GM12801 (cell line): ENCODE measurements around the gene WIPF3.

Experiments
- CTCF ChIP-seq: IDR thresholded peaks from one replicate; pipeline ENCODE4 v1.5.1; 2011; ENCODE audit warnings: control low read depth; ENCODE audit not compliant: insufficient read length; ENCODE audit errors: extremely low read depth

Gene WIPF3

GRCh38 chr7:29877196-29877595 lies 70.9 kb downstream of the WIPF3 start:
- TF ChIP-seq CTCF = no peak

- TF ChIP-seq CTCF = no peak
Observed at GRCh38 chr7:29878081-29878688, 71.9 kb downstream of the WIPF3 start.

DNA sequence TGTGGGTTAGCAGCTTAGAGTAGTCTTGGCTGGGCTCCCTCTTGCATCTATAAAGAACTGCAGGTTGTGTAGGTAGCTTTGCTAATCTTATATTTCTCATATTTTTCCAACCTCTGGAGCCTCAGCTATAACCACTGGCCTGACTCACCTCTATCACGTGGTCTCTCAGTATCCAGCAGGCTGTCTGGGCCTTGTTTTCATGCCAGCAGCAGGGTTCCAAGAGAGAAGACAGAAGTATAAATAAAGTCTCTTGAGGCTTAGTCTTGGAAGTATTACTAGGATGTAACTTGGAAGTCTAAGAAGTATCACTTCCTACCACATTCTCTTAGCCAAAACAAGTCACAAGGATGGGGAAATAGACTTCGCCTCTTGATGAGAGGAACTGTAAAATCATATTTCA lies 73.3 kb downstream of the WIPF3 start:
- TF ChIP-seq CTCF = no peak

DNA sequence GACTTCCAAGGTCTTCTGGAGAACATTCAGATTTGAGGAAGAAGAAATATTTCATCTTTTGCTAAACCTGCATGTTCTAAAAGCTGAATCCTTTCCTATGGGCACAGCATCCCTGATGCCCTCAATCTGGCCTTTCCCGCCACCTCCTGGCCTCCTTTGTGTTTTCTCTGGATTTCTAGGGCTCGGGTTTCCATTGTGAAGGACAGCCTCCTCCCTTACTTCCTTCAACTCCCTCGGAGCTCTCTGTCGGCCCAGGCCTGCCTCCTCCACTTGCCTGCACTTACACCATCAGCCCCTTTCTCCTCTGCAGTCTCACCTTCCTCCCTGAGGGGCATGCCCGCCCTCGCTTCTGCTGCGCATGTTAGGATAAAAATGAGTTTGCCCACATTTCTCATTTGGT lies 75.4 kb downstream of the WIPF3 start:
- TF ChIP-seq CTCF = no peak

DNA sequence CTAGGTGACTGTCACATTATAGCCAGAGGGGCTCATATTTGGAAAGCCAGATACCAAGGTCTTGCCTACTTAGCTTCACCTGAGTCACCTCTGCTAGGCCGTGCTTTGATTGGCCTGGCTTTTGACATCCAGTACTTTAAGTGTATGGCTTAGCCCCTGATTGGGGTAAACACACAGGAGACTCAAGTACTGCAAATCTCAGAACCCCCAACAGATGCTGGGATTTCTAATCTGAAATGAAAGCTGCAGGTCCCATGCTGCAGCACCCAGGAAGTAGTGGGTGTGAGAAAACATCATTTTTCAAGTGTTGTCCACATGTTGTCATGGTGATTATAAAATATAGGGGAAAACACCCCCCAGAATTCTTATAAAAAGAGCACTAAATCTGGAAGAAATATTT lies 76.2 kb downstream of the WIPF3 start:
- no peak for TF ChIP-seq CTCF

GRCh38 chr7:29883462-29884398 lies 77.4 kb downstream of the WIPF3 start:
- no peak for TF ChIP-seq CTCF

DNA sequence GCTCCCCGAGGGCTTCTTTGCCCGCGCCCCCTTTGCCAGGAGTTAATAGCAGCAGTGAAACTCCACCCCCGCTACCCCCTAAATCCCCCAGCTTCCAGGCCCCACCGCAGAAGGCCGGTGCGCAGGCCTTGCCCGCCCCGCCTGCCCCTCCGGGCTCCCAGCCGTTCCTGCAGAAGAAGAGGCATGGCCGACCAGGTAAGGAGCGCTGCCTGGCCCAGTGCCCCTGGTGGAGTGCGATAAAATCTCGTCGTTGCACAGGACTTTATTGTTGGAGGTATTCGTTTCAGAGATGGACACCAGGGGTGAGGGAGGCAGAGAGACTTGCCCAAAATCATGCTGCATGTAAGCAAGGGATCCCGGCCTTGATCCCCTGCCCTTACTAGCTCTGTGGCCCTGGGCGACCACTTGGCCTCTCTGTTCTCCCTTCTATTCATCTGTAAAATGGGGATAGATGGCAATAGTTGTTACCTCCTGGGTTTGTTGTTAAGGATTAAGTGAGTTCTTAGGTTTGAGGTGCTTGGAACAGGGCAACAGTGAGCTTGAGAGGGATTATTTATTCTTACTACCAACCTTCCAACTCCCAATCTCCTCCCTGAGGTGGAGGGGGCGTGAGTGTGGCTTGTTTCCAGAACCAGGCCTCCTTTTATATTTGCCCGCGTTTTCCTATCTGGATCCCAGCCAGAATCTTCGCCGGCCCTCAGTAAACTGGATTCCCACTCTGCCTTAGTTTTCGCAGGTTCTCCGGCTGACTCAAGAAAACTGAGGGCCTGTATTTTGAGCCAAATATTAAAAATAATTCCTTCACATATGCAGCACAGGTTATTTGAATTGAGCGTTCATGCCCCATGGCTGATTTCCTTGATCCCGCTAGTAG lies 78.3 kb downstream of the WIPF3 start:
- no peak for TF ChIP-seq CTCF
